H1 (cell line): ENCODE results near the gene SPTBN5. TPM values are rescaled to one million over a fixed set of nuclear protein-coding genes. Genes with fewer than 3 reads are reported as not detected.

ENCODE experiments used
- CHD7 ChIP-seq: fragments of 300-600 bp; sonication (generic); IDR thresholded peaks from 2 replicates; pipeline ENCODE4 v1.7.1; 2012; ENCODE audit warnings: low read length, moderate library complexity, mild to moderate bottlenecking, inconsistent platforms; ENCODE audit not compliant: insufficient replicate concordance
- GTF2F1 ChIP-seq: IDR thresholded peaks from 2 replicates; pipeline ENCODE4 v1.6.1; 2012; ENCODE audit warnings: low read depth, low read length, improper control_type of control experiment, borderline replicate concordance
- HDAC6 ChIP-seq: IDR thresholded peaks from one replicate; pipeline ENCODE4 v1.7.1; 2012; ENCODE audit warnings: low read depth, mild to moderate bottlenecking, inconsistent platforms, low read length, moderate library complexity
- RFX5 ChIP-seq: IDR thresholded peaks from 2 replicates; pipeline ENCODE4 v1.6.1; 2011; ENCODE audit warnings: low read depth, low read length, improper control_type of control experiment, borderline replicate concordance
- SIN3A ChIP-seq, 2 experiments: IDR thresholded peaks in 1 of 2; conservative IDR thresholded peaks in 1 of 2; 2 replicates each; pipeline ENCODE4 v1.6.1; 2011 to 2012; ENCODE audit warnings: low read length in 2 of 2, improper control_type of control experiment in 1 of 2, low read depth in 1 of 2, mild to moderate bottlenecking in 1 of 2
- TAF1 ChIP-seq: IDR thresholded peaks from 2 replicates; pipeline ENCODE4 v1.6.1; 2011; ENCODE audit warnings: mild to moderate bottlenecking, low read depth, low read length
- TBP ChIP-seq: IDR thresholded peaks from 2 replicates; pipeline ENCODE4 v1.6.1; 2011; ENCODE audit warnings: low read depth, low read length, improper control_type of control experiment
- YY1 ChIP-seq: IDR thresholded peaks from 2 replicates; pipeline ENCODE4 v1.6.1; 2011; ENCODE audit warnings: low read depth, mild to moderate bottlenecking, low read length
- ZNF274 ChIP-seq: IDR thresholded peaks from 2 replicates; pipeline ENCODE4 v1.7.0; 2012; ENCODE audit warnings: low read length, borderline replicate concordance; ENCODE audit errors: extremely low read depth
- polyA plus RNA-seq, 7 experiments: library from polyadenylated mRNA; depleted of rRNA in 3 of 7; stranded (reverse) in 5 of 7; unstranded in 2 of 7; fragments of >200 nt in 5 of 7; fragments of 200-250 nt in 2 of 7; gene quantifications; 1 replicate in 5 of 7; 2 replicates in 1 of 7; 4 replicates in 1 of 7; pipeline versions ENCODE4 v1.2.1 to v1.2.3, GENCODE V29; 2011 to 2013; ENCODE audit warnings: missing spikeins in 2 of 7, mixed read lengths in 2 of 7
- total RNA-seq: library from RNA; stranded (reverse); fragmentation: NEBNext Ultra II Directional; extraction: Animal tissue kit (Norgen Biotek cat#: 25700); gene quantifications from 2 replicates; pipeline ENCODE4 v1.2.1, GENCODE V29; 2021

SPTBN5 gene
- total and polyA plus RNA-seq, 2 of the 8 experiments (the other 6 are each of a cell fraction or from before 2014, with no cell fraction given): 0.32 to 0.84 TPM

- TF ChIP-seq CHD7 (no peak), TAF1 (peak; percentile 66; the same call in 1 of the 2 replicates), YY1 (peak; percentile 71), SIN3A (conservative IDR thresholded peaks at IDR 0.05 in 1 of 2, IDR thresholded peaks at IDR 0.05 in 1 of 2; ENCODE audit: low read depth in 1 of 2, low read length in 2 of 2) (peak; percentile 10 to 78; a peak in 2 of 4 replicates), GTF2F1 (no peak), RFX5 (no peak), TBP (no peak; the same call in 1 of the 2 replicates), HDAC6 (no peak), ZNF274 (no peak)
Observed at GRCh38 chr15:41827880-41828806, 65.7 kb downstream of the SPTBN5 start, which contains the start of gene JMJD7 (continued).
